Measurements from ENCODE around the gene TPPP2.

- TF ChIP-seq POLR2A (IDR thresholded peaks at IDR 0.05; ENCODE audit: low read length): no peak
- TF ChIP-seq GATA1 (IDR thresholded peaks at IDR 0.05; ENCODE audit: low read depth, low read length): no peak
Measured at GRCh38 chr14:21059842-21060613, 30.0 kb downstream of the TPPP2 start.

All from erythroblast (primary cell).